ENCODE measurements around the gene LRP1B.

The LRP1B gene

GRCh38 chr2:142131010-142131669, at the start of gene LRP1B:
Gene LRP1B (minus strand): TSS chr2:142131016. CDS start chr2:142130729, 287 bp downstream.
- no peak for DNase-seq (ENCODE audit: low read depth in 2 of 2)

GRCh38 chr2:142179686-142180085, 48.9 kb upstream of the LRP1B start:
- no peak for DNase-seq (ENCODE audit: low read depth in 2 of 2)

GRCh38 chr2:142178604-142179003, 47.8 kb upstream of the LRP1B start:
- no peak for DNase-seq (ENCODE audit: low read depth in 2 of 2)

GRCh38 chr2:142176941-142177340, 46.1 kb upstream of the LRP1B start:
- DNase-seq (ENCODE audit: low read depth in 2 of 2) = no peak

- no peak for DNase-seq (ENCODE audit: low read depth in 2 of 2)
These were observed 45.1 kb upstream of the LRP1B start for GRCh38 chr2:142175813-142176338.

GRCh38 chr2:142174176-142174575, 43.4 kb upstream of the LRP1B start:
- DNase-seq (ENCODE audit: low read depth in 2 of 2) = no peak

GRCh38 chr2:142170847-142171246, 40.0 kb upstream of the LRP1B start:
- DNase-seq (ENCODE audit: low read depth in 2 of 2) = no peak

- DNase-seq (ENCODE audit: low read depth in 2 of 2) = no peak
These were observed 35.0 kb upstream of the LRP1B start for GRCh38 chr2:142165790-142166189.

- DNase-seq (ENCODE audit: low read depth in 2 of 2) = no peak
These were observed 22.8 kb upstream of the LRP1B start for GRCh38 chr2:142153601-142154000.

GRCh38 chr2:142150453-142150852, 19.6 kb upstream of the LRP1B start:
- no peak for DNase-seq (ENCODE audit: low read depth in 2 of 2)

- DNase-seq (ENCODE audit: low read depth in 2 of 2) = no peak
These were observed 13.7 kb upstream of the LRP1B start for GRCh38 chr2:142144547-142144946.

- DNase-seq (ENCODE audit: low read depth in 2 of 2) = no peak
These were observed 11.8 kb upstream of the LRP1B start for GRCh38 chr2:142142595-142142994.

- DNase-seq (ENCODE audit: low read depth in 2 of 2) = no peak
These were observed 9.6 kb upstream of the LRP1B start for GRCh38 chr2:142140434-142140845.

- no peak for DNase-seq (ENCODE audit: low read depth in 2 of 2)
These were observed 8.6 kb upstream of the LRP1B start for GRCh38 chr2:142139384-142139783.

GRCh38 chr2:142136571-142136970, 5.8 kb upstream of the LRP1B start:
- no peak for DNase-seq (ENCODE audit: low read depth in 2 of 2)

GRCh38 chr2:142134911-142135310, 4.1 kb upstream of the LRP1B start:
- DNase-seq (ENCODE audit: low read depth in 2 of 2) = no peak

GRCh38 chr2:142130111-142131009, 456 bp downstream of the LRP1B start:
- no peak for DNase-seq (ENCODE audit: low read depth in 2 of 2)

- DNase-seq (ENCODE audit: low read depth in 2 of 2) = no peak
These were observed 2.7 kb downstream of the LRP1B start for GRCh38 chr2:142128105-142128504.

- no peak for DNase-seq (ENCODE audit: low read depth in 2 of 2)
These were observed 3.6 kb downstream of the LRP1B start for GRCh38 chr2:142127248-142127647.

- no peak for DNase-seq (ENCODE audit: low read depth in 2 of 2)
These were observed 6.1 kb downstream of the LRP1B start for GRCh38 chr2:142124706-142125105.

- no peak for DNase-seq (ENCODE audit: low read depth in 2 of 2)
These were observed 11.5 kb downstream of the LRP1B start for GRCh38 chr2:142119347-142119746.

- DNase-seq (ENCODE audit: low read depth in 2 of 2) = no peak
These were observed 18.0 kb downstream of the LRP1B start for GRCh38 chr2:142112757-142113221.
